T-helper 17 cell (primary cell): Measurements from ENCODE around the gene ZNF486. TPM values are rescaled to one million over a fixed set of nuclear protein-coding genes. Genes with fewer than 3 reads are reported as not detected.
A peak's percentile ranks its signal among the peaks of the same experiment; 100 is the strongest.
"Not testable (repeated sequence)": the region's sequence is repeated elsewhere in the genome, so short reads cannot be mapped to it uniquely, and the experiment has no call there.

ENCODE experiments used
- ATAC-seq: fragments of 150-1000 bp; cut with Tn5 transposase; 2 replicates; pipeline ENCODE4 v1.10.0; 2021; ENCODE audit warnings: mild to moderate bottlenecking, moderate library complexity
- DNase-seq, 3 donors: peaks; one replicate each; pipeline versions ENCODE4 v3.0.0 to v3.0.0-alpha.2; 2020 to 2021
- H3K9me3 ChIP-seq: one replicate; pipeline ENCODE4 v1.7.0; 2013; ENCODE audit warnings: low read length, mild to moderate bottlenecking; ENCODE audit not compliant: control insufficient read depth, poor library complexity, severe bottlenecking
- H3K27ac Mint-ChIP-seq: one replicate; pipeline ENCODE4 v1.8.0; 2022; ENCODE audit warnings: mild to moderate bottlenecking, moderate library complexity, mixed read lengths
- H3K27me3 Mint-ChIP-seq: one replicate; pipeline ENCODE4 v1.8.0; 2022; ENCODE audit warnings: mixed read lengths
- H3K36me3 Mint-ChIP-seq: one replicate; pipeline ENCODE4 v1.8.0; 2022; ENCODE audit warnings: low read depth, mixed read lengths
- H3K4me1 Mint-ChIP-seq: one replicate; pipeline ENCODE4 v1.8.0; 2022; ENCODE audit warnings: mild to moderate bottlenecking, mixed read lengths
- H3K4me3 Mint-ChIP-seq: one replicate; pipeline ENCODE4 v1.8.0; 2022; ENCODE audit warnings: mild to moderate bottlenecking, moderate library complexity, mixed read lengths
- total RNA-seq, 4 donors: library from RNA in 2 of 4; stranded (reverse) in 2 of 4; gene quantifications; one replicate each; pipeline ENCODE4 v1.2.3 and lab custom pipeline; 2022 to 2026

ZNF486 gene
- total RNA-seq (1 to 10 TPM; 2.5 to 3.8 TPM), total RNA-seq (lab: John Stamatoyannopoulos, UW) (8.7 to 25.6 reads per million in 2 donors)

- Mint-ChIP-seq H3K4me1 (peaks cover 10% of the 10 kb centered on the region), H3K27ac (peak within 1 kb of the TSS; percentile 77), H3K27me3 (no peaks in the 10 kb centered on the region), H3K36me3 (peaks cover 3% of the 10 kb centered on the region), H3K4me3 (peak within 1 kb of the TSS; percentile 95)
- peak; percentile 72 to 89 (median 84) for DNase-seq
- ATAC-seq: peak; percentile 99
- no peaks in the 10 kb centered on the region for H3K9me3 ChIP-seq
Measured at GRCh38 chr19:20167020-20167644, at the start of gene ZNF486. Gene ZNF486, plus strand, starts transcription at chr19:20167214. Its CDS starts 117 bp downstream, at chr19:20167331.

GRCh38 chr19:20118064-20118839 is 48.8 kb upstream of the ZNF486 start:
- H3K9me3 ChIP-seq: peaks cover 33% of the 10 kb centered on the region
- H3K36me3 Mint-ChIP-seq, H3K4me3 Mint-ChIP-seq, H3K27me3 Mint-ChIP-seq, H3K4me1 Mint-ChIP-seq, ATAC-seq, H3K27ac Mint-ChIP-seq, DNase-seq: not testable (repeated sequence)

- ATAC-seq (no peak), DNase-seq (no peak)
- Mint-ChIP-seq H3K27ac (no peak overlapping the region), H3K36me3 (no peaks in the 10 kb centered on the region), H3K4me1 (no peaks in the 10 kb centered on the region), H3K4me3 (no peak overlapping the region), H3K27me3 (no peaks in the 10 kb centered on the region)
- H3K9me3 ChIP-seq: peaks cover 6% of the 10 kb centered on the region
Measured at GRCh38 chr19:20124879-20125278, 42.1 kb upstream of the ZNF486 start.

DNA sequence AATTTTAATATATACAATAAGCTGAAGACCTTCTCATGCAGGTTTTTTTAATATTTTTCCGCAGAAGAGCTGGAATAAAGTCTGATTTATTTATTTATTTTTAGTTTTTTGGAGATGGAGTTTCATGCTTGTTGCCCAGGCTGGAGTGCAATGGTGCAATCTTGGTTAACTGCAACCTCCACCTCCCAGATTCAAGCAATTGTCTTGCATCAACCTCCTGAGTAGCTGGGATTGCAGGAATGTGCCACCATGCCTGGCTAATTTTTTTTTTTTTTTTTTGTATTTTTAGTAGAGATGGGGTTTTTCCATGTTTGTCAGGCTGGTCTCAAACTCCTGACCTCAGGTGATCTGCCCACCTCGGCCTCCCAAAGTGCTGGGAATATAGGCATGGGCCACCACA is 34.1 kb upstream of the ZNF486 start:
- H3K4me3 Mint-ChIP-seq, H3K9me3 ChIP-seq, H3K36me3 Mint-ChIP-seq, DNase-seq, H3K27me3 Mint-ChIP-seq, H3K27ac Mint-ChIP-seq, ATAC-seq, H3K4me1 Mint-ChIP-seq: not testable (repeated sequence)

- not testable (repeated sequence) for ATAC-seq, H3K27me3 Mint-ChIP-seq, H3K27ac Mint-ChIP-seq, H3K4me1 Mint-ChIP-seq, DNase-seq, H3K4me3 Mint-ChIP-seq, H3K9me3 ChIP-seq, H3K36me3 Mint-ChIP-seq
Measured at GRCh38 chr19:20137714-20138113, 29.3 kb upstream of the ZNF486 start.

DNA sequence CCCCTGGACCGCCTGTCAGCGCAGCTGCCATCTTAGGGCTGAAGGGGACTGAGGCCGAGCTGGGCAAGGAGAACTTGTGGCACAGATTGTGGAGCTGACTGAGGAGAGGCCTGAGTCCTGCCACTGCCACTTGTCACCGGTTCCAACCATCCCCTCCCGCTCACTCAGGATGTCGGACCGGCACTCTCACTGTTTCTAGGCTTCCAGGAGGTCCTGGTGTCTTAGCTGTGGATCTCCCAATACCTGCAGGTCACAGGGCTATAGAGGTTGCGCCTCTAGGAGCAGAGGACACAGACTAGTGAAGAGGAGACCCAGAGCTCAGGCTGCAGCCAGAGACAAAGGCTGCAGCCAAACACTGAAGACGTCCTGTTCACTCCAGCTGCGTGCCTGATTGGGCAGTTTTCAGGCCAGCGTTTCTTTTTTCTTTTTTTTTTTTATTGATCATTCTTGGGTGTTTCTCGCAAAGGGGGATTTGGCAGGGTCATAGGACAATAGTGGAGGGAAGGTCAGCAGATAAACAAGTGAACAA is 15.3 kb upstream of the ZNF486 start:
- no peaks in the 10 kb centered on the region for H3K9me3 ChIP-seq
- Mint-ChIP-seq H3K27me3 (no peaks in the 10 kb centered on the region), H3K36me3 (peaks cover 2% of the 10 kb centered on the region), H3K4me1 (no peaks in the 10 kb centered on the region), H3K27ac (no peak overlapping the region), H3K4me3 (no peak overlapping the region)
- DNase-seq (no peak), ATAC-seq (no peak)

DNA sequence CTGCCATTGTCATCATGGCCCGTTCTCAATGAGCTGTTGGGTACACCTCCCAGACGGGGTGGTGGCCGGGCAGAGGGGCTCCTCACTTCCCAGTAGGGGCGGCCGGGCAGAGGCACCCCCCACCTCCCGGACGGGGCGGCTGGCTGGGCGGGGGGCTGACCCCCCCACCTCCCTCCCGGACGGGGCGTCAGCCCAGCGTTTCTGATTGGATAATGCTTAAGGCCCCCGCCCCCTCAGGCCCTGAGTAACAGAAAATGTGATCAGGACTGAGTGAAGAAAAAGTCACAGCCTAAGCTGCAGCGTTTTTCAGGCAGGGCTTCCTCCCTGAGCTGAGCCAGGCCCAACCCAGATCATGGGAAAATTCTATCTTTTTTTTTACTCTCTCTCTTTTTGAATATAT is 14.5 kb upstream of the ZNF486 start:
- H3K4me3 Mint-ChIP-seq, H3K27me3 Mint-ChIP-seq, DNase-seq, H3K27ac Mint-ChIP-seq, ATAC-seq, H3K4me1 Mint-ChIP-seq, H3K36me3 Mint-ChIP-seq, H3K9me3 ChIP-seq: not testable (repeated sequence)

- no peaks in the 10 kb centered on the region for H3K9me3 ChIP-seq
- Mint-ChIP-seq H3K4me3 (no peak overlapping the region), H3K4me1 (no peaks in the 10 kb centered on the region), H3K27me3 (no peaks in the 10 kb centered on the region), H3K27ac (no peak overlapping the region), H3K36me3 (peaks cover 2% of the 10 kb centered on the region)
- ATAC-seq (no peak), DNase-seq (no peak)
Measured at GRCh38 chr19:20153281-20153680, 13.7 kb upstream of the ZNF486 start.

DNA sequence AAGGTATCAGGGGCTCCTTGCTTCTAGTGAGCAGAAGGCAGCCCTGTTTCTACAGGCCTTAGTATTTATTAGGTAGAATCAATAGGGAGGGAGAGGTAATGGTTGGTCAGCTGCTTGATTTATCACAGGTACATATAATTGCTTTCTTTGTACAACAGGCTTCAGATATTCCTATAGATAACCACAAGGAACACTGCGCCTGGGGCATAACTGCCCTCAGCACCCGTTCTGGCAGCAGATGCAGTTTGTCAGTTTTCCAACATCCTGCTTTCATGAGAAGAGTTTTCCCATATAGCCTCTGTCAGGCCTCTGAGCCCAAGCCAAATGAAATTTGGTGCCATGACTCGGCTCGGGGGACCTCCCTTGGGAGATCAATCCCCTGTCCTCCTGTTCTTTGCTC is 12.4 kb upstream of the ZNF486 start:
- Mint-ChIP-seq H3K36me3 (peaks cover 2% of the 10 kb centered on the region), H3K27ac (no peak overlapping the region), H3K4me1 (no peaks in the 10 kb centered on the region), H3K4me3 (no peak overlapping the region), H3K27me3 (no peaks in the 10 kb centered on the region)
- DNase-seq: no peak
- H3K9me3 ChIP-seq: no peaks in the 10 kb centered on the region
- ATAC-seq: no peak

DNA sequence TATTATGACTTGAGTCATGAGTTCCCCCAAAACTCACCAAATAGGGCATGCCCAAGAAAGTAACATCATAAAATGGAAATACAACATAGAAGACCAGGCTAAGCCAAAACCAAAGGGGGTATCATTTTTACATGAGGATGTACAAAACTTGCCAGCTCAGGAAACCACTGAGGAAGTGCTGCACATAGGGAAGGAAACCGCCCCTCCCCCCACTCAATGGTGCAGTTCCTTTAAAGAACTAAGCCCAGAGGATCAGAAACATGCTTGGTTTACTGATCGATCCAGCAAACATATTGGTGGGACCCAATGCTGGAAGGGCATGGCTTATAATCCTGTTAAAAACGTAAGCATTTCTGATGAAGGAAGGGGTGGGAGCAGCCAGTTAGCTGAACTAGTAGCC is 4.2 kb upstream of the ZNF486 start:
- H3K4me3 Mint-ChIP-seq: peak overlapping the region; percentile 10

GRCh38 chr19:20164456-20164855 is 2.6 kb upstream of the ZNF486 start:
- Mint-ChIP-seq H3K36me3 (no peaks in the 10 kb centered on the region), H3K27ac (no peak overlapping the region), H3K4me1 (peaks cover 6% of the 10 kb centered on the region), H3K27me3 (no peaks in the 10 kb centered on the region), H3K4me3 (no peak overlapping the region)
- DNase-seq: no peak
- ATAC-seq: no peak
- H3K9me3 ChIP-seq: no peaks in the 10 kb centered on the region

More for the DNA sequence above, 4.2 kb upstream of the ZNF486 start:
- Mint-ChIP-seq H3K4me1 (peaks cover 6% of the 10 kb centered on the region), H3K27ac (no peak overlapping the region), H3K27me3 (no peaks in the 10 kb centered on the region), H3K36me3 (no peaks in the 10 kb centered on the region)
- DNase-seq (no peak), ATAC-seq (no peak)
- H3K9me3 ChIP-seq: no peaks in the 10 kb centered on the region

DNA sequence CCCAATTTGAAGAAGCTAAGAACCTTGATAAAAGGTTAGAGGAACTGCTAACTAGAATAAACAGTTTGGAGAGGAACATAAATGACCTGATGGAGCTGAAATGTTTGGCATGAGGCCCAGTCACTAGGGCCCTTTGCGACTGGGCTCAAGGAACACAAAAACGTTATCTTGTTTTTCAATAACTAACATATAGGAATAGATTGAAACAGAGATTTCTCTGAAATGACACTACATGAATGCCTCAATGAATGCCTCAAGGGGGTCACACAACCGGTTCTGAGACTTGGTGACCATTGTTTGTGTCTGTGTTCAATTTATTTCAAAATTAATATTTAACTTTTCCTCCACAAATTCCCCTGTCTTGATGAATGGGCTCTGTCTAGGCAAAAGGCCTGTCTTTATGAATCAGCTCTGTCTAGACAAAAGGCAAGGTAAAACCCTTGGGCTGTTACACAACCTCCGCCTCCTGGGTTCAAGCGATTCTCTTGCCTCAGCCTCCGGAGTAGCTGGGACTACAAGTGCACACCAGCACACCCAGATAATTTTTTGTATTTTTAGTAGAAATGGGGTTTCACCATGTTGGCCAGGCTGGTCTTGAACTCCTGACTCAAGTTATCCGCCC is 932 bp upstream of the ZNF486 start:
- Mint-ChIP-seq H3K27ac (no peak overlapping the region), H3K4me3 (no peak overlapping the region), H3K27me3 (no peaks in the 10 kb centered on the region), H3K4me1 (peaks cover 6% of the 10 kb centered on the region), H3K36me3 (no peaks in the 10 kb centered on the region)
- no peaks in the 10 kb centered on the region for H3K9me3 ChIP-seq
- DNase-seq: no peak
- ATAC-seq: no peak

GRCh38 chr19:20167651-20168122 is 673 bp downstream of the ZNF486 start:
- H3K9me3 ChIP-seq: no peaks in the 10 kb centered on the region
- Mint-ChIP-seq H3K4me3 (peak overlapping the region; percentile 95), H3K36me3 (peaks cover 3% of the 10 kb centered on the region), H3K4me1 (peaks cover 5% of the 10 kb centered on the region), H3K27me3 (no peaks in the 10 kb centered on the region), H3K27ac (peak overlapping the region; percentile 77)
- DNase-seq (no peak), ATAC-seq (no peak)
